Choroid plexus epithelial cell (primary cell): ENCODE data around the gene IKZF3.
A peak's percentile ranks its signal among the peaks of the same experiment; 100 is the strongest.
"Not testable (repeated sequence)": the region's sequence is repeated elsewhere in the genome, so short reads cannot be mapped to it uniquely, and the experiment has no call there.

Experiments
- DNase-seq: peaks from one replicate; pipeline ENCODE4 v3.0.0-alpha.2; 2010; ENCODE audit warnings: low read depth
- H3K4me3 ChIP-seq: 2 replicates; pipeline ENCODE4 v1.5.1; 2011; ENCODE audit warnings: low read depth, mild to moderate bottlenecking, control low read depth, low read length, moderate library complexity
- TF ChIP-seq, protein P1 (sequence below): conservative IDR thresholded peaks from 2 replicates; pipeline ENCODE4 v1.5.1; 2011; ENCODE audit warnings: low read depth, mild to moderate bottlenecking, control low read depth, inconsistent platforms, low read length, moderate library complexity

The IKZF3 gene

DNA sequence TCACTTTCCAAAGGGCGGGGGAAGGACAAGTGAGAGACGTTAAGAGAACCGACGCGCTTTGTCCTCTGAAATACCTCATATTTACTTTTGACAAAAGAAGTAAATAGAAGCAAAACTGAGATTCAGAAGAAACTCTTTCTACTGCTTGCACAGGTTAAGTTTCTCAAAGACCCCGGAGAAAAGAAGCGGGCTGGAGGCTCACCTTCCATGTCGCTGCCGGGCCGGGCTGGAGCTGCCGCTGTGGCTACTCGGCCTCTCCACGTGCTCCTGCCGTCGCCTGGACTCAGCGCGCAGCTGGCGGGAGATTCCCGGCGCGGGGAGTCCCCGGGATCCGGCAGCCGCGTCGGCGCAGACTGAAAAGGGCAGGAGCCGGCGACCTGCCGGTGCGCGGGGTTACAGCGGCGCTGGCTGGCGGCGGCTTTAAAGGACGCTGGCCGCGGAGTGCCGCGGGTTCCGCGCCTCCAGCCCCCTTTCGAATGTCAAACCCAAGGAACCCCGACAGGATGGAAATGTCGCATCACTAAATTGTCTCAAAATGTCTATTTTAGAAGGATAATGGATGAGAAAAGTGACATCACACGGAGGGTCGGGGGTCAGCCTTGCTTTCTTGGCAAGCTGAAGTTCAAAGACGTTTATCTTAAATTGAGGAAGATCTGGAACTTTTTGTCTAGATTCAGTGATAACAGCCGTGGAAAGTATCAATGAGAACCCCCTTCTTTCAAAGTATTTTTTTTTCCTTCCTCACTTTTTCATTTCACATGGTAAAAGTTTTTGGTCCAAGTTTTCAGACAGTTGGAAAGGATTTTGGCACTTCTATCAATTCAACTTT lies at the start of gene IKZF3:
Gene IKZF3 (minus strand): TSS at position 395 of the 829 bp plus-strand sequence. CDS start 186 bp downstream, at position 209.
- no peak within 1 kb of the TSS for H3K4me3 ChIP-seq
- DNase-seq, result peak; percentile 28
- TF ChIP-seq, protein P1, sequence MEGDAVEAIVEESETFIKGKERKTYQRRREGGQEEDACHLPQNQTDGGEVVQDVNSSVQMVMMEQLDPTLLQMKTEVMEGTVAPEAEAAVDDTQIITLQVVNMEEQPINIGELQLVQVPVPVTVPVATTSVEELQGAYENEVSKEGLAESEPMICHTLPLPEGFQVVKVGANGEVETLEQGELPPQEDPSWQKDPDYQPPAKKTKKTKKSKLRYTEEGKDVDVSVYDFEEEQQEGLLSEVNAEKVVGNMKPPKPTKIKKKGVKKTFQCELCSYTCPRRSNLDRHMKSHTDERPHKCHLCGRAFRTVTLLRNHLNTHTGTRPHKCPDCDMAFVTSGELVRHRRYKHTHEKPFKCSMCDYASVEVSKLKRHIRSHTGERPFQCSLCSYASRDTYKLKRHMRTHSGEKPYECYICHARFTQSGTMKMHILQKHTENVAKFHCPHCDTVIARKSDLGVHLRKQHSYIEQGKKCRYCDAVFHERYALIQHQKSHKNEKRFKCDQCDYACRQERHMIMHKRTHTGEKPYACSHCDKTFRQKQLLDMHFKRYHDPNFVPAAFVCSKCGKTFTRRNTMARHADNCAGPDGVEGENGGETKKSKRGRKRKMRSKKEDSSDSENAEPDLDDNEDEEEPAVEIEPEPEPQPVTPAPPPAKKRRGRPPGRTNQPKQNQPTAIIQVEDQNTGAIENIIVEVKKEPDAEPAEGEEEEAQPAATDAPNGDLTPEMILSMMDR, result no peak

DNA sequence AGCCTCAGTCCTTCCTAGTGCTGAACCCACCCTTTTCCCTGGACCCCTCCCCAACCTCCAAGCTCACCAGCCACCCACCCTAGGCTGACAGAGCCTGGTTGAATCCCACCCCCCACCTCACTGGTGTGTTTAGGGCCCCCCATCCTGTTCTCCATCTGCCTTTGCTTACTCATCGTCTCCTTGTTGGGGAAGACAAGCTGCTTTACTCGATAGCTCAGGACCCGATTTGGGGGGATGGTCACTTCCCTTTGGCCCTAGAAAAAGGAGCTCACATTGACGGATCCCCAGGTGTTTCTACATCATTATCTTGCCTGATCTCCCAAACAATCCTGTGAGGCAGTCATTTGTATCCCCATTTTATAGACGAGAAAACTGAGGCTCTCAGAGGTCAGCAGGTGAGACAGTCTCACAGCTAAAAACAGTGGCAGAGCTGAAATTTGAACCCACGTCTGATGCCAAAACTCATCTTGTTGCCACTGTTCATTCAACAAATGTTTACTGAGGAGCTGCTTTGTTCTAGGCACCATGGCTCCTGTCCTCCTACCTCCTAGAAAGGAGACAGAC lies 44.8 kb upstream of the IKZF3 start:
- TF ChIP-seq, protein P1, result no peak

DNA sequence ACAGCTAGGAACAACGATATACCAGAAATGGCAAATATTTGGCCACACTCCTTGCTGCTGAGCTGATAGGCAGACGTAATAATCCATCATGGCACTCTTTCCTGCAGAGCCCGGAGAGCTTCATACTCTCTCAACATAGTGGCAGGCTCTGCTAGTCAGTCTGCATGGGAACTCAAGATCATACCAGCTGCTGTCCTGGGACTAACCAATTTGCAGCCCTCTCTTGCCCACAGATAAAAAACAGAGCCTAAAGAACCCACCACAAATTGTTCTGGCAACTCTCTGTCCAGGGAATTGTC lies 40.8 kb upstream of the IKZF3 start:
- H3K4me3 ChIP-seq, result no peak overlapping the region
- TF ChIP-seq, protein P1, result no peak

More for the DNA sequence above, 44.8 kb upstream of the IKZF3 start:
- DNase-seq, result no peak
- no peak overlapping the region for H3K4me3 ChIP-seq

DNA sequence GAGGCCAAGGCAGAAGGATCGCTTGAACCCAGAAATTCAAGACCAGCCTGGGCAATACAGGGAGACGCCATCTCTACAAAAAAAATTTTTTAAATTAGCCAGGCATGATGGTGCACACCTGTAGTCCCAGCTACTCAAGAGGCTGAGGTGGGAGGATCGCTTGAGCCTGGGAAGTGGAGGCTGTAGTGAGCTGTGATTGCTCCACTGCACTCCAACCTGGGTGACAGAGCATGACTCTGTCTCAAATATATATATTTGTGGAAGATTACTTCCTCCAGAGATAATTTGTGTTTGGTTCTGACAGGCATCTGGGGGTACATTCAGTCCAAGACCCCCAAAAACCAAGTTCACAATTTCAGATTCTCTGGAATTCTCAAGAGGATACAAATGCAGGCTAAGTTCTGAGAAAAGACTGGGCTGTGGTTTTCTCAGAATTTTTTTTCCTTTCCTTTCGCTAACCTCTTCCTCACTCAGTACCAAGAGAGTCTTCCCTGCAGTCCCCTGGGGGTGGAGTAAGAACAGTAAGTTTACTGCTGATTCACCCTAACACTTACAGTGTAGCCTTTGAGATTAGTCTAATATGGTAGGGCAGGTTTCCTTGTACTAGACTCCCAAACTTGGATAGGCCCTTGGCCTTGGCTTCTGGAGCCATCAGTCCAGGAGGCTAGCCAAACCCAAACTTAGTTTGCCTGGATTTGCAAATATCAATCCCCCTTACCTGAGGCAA lies 39.2 kb upstream of the IKZF3 start:
- H3K4me3 ChIP-seq, result no peak overlapping the region
- TF ChIP-seq, protein P1, result no peak
- peak; percentile 64 for DNase-seq

More for the DNA sequence above, 40.8 kb upstream of the IKZF3 start:
- DNase-seq, result no peak

DNA sequence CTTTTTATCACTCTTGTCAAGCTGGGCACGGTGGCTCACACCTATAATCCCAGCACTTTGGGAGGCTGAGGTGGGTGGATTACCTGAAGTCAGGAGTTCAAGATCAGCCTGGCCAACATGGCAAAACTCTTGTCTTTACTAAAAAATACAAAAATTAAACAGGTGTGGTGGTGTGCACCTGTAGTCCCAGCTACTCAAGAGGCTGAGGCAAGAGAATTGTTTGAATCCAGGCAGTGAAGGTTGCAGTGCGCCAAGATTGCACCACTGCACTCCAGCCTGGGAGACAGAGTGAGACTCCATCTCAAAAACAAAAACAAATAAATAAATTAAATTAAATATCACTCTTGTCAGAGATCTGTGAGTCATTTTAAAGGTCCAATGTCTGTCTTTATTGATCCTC lies 37.9 kb upstream of the IKZF3 start:
- not testable (repeated sequence) for H3K4me3 ChIP-seq, DNase-seq

DNA sequence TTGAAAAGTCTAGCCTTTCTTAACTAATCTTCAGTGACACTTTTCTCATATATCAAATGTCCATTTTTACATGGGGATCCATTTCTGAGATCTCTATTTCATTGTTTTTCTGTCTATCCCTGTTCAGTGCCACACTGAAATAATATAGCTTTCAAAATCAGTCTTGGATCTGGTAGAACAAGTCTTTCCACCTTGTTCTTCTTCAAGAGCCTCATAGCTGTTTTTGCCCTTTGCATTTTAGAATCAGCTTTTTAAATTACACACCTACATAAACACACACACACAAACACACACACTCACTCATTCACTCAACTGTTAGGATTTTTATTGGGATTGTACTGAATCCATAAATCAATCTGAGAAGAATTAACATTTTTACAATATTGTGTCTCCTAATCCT lies 35.1 kb upstream of the IKZF3 start:
- H3K4me3 ChIP-seq, result no peak overlapping the region
- DNase-seq, result no peak
- TF ChIP-seq, protein P1, result no peak

DNA sequence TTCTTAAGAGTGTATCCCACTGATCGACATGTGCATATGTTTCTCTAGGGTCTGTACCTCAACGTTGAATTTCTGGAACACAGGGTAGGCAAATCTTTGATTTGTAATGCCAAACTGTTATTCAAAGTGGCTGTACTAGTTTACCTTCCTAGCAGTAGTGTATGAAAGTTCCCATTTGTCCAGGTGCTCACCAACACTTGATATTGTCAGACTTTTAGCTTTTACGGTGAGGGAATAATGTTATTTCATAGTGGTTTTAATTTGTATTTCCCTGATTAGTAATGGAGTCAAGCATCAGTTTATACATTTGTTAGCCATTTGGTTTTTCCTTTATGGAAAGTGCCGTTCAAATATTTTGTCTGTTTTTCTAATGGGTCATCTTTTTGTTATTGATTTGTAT lies 34.0 kb upstream of the IKZF3 start:
- DNase-seq, result no peak
- H3K4me3 ChIP-seq, result no peak overlapping the region
- TF ChIP-seq, protein P1, result no peak
